ENCODE data around the gene KAZN.

Gene KAZN

DNA sequence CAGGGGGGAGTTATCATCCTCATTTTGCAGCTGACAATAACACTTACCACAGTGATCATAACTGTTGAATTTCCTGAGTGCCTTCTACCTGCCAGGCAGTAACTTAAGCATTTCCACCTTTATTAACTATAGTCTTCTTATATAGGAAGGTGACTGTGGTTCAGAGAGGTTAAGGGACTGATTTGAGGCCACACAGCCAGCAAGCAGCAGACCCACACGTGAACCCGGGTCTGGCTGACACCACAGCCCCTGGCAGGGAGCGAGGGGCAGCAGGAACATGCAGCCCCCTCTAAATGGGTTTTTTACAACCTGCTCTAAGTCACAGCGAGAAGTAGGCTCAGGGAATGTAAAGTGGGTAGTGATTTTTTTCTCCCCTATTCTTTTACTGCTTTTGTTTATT, 248.2 kb downstream of the KAZN start:
- Histone ChIP-seq H3K27me3 (ENCODE audit: control insufficient read depth, insufficient read depth, low read length) (no peaks in the 10 kb centered on the region), H3K9me3 (ENCODE audit: control insufficient read depth, low read depth, low read length) (peaks cover 9% of the 10 kb centered on the region), H3K9ac (ENCODE audit: low read length) (no peak overlapping the region), H3K4me3 (ENCODE audit: low read length) (no peak overlapping the region), H3K27ac (ENCODE audit: low read length) (no peak overlapping the region), H3K4me1 (ENCODE audit: control insufficient read depth, low read depth, low read length) (no peaks in the 10 kb centered on the region), H3K36me3 (ENCODE audit: control insufficient read depth, low read depth, low read length) (no peaks in the 10 kb centered on the region)

DNA sequence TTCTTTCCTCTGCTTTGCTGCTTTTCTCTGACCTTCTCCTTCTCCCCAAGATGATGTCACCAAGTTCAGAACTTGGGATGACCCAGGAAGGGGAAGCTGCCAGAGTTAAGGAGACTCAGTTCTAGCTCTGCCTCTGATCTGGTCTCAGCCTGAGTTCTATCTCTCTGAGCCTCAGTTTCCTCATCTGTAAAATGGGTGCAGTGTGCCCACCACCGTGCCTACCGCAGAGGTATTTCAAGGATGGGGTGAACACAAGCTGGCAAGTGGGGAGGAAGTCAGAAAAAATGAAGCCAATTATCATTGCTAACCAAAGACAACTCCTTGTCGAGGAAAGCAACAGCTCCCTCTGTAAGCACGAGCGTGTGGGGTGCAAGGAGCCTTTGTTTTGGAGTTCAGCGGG, 249.7 kb downstream of the KAZN start:
- H3K4me1 ChIP-seq (ENCODE audit: control insufficient read depth, low read depth, low read length): no peaks in the 10 kb centered on the region
- H3K4me3 ChIP-seq (ENCODE audit: low read length): no peak overlapping the region
- H3K27ac ChIP-seq (ENCODE audit: low read length): no peak overlapping the region
- no peaks in the 10 kb centered on the region for H3K9me3 ChIP-seq (ENCODE audit: control insufficient read depth, low read depth, low read length)
- H3K36me3 ChIP-seq (ENCODE audit: control insufficient read depth, low read depth, low read length): no peaks in the 10 kb centered on the region
- no peaks in the 10 kb centered on the region for H3K27me3 ChIP-seq (ENCODE audit: control insufficient read depth, insufficient read depth, low read length)
- H3K9ac ChIP-seq (ENCODE audit: low read length): no peak overlapping the region

DNA sequence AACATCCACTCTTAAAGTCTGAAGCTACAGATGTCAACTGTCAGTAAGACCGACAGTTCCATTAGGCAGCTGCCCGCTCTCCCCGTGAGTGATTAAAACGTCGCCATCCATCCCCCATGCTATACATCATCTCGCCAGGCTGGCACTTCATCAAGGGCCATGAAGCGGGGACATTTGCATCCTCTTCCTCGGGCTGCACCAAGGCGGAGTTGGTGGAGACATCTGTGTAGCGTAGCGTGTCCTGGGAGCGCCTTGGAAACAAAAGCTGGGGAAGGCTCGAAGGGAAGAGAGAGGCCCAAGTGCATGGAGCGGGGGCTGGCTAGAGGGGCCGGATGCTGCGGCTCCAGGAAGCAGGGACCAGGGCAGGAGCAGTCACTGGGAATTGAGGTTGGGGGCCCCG, 250.1 kb downstream of the KAZN start:
- Histone ChIP-seq H3K27ac (ENCODE audit: low read length) (no peak overlapping the region), H3K27me3 (ENCODE audit: control insufficient read depth, insufficient read depth, low read length) (no peaks in the 10 kb centered on the region), H3K9me3 (ENCODE audit: control insufficient read depth, low read depth, low read length) (no peaks in the 10 kb centered on the region), H3K9ac (ENCODE audit: low read length) (no peak overlapping the region), H3K4me1 (ENCODE audit: control insufficient read depth, low read depth, low read length) (no peaks in the 10 kb centered on the region), H3K4me3 (ENCODE audit: low read length) (no peak overlapping the region), H3K36me3 (ENCODE audit: control insufficient read depth, low read depth, low read length) (no peaks in the 10 kb centered on the region)

DNA sequence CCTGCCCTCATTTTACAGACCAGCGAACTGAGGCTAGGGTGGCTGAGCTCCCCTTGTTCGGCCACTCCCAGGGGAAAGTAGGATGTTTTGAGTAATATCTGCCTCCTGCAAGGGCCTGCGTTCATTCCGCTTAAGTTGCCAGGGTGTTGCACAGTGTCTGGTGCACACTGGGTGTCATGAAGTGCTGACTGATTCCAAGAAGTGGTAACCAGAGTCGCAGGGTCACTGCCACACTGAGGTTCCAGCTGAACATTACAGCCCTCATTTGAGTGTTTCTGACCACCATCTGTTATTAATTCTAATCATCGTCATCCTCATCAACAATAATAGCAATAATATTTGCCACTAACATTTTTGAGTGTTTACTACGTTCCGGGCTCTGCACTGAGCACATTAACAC, 250.6 kb downstream of the KAZN start:
- H3K27ac ChIP-seq (ENCODE audit: low read length): no peak overlapping the region
- no peak overlapping the region for H3K4me3 ChIP-seq (ENCODE audit: low read length)
- H3K27me3 ChIP-seq (ENCODE audit: control insufficient read depth, insufficient read depth, low read length): no peaks in the 10 kb centered on the region
- no peaks in the 10 kb centered on the region for H3K36me3 ChIP-seq (ENCODE audit: control insufficient read depth, low read depth, low read length)
- no peaks in the 10 kb centered on the region for H3K4me1 ChIP-seq (ENCODE audit: control insufficient read depth, low read depth, low read length)
- no peak overlapping the region for H3K9ac ChIP-seq (ENCODE audit: low read length)
- H3K9me3 ChIP-seq (ENCODE audit: control insufficient read depth, low read depth, low read length): no peaks in the 10 kb centered on the region

DNA sequence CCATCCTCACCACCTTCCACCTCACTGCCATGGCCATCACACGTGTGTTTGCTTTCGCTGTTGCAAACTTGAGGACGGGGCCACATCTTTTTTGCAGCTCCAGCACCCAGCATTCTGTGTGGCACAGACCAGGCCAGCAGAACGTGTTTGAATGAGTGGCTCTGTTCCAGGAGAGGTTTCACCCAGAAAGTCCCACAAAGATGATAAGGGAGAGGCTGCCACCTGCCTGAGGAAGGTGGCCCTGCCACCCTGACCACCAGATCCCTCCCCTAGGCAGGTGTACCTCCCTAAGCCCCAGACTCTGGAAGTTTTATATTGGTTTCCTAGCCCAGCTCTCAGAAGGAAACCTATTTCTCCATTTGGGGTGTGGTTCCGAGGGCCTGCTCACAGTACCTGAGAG, 252.1 kb downstream of the KAZN start:
- H3K27ac ChIP-seq (ENCODE audit: low read length): no peak overlapping the region
- H3K4me3 ChIP-seq (ENCODE audit: low read length): no peak overlapping the region
- H3K27me3 ChIP-seq (ENCODE audit: control insufficient read depth, insufficient read depth, low read length): no peaks in the 10 kb centered on the region
- H3K4me1 ChIP-seq (ENCODE audit: control insufficient read depth, low read depth, low read length): no peaks in the 10 kb centered on the region
- no peak overlapping the region for H3K9ac ChIP-seq (ENCODE audit: low read length)
- no peaks in the 10 kb centered on the region for H3K36me3 ChIP-seq (ENCODE audit: control insufficient read depth, low read depth, low read length)
- no peaks in the 10 kb centered on the region for H3K9me3 ChIP-seq (ENCODE audit: control insufficient read depth, low read depth, low read length)

DNA sequence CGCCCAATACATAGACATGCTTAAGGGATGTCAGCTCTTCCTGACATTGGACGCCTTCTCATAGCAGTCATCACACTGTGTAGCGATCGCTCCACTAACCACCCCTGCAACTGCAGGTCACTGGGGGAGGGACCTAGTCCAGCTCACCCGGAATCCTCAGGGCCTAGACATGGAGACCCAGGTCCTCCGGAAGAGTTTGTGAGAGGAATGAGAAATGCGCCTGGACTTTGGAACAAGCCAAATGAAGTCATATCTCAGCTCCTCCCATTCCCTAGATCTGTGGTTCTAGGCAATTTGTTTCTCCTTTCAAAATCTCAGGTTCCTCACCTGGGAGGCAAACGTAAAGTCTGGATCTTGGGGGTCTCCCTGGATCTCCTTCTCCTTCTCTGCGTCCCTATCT, 253.3 kb downstream of the KAZN start:
- Histone ChIP-seq H3K27ac (ENCODE audit: low read length) (no peak overlapping the region), H3K9ac (ENCODE audit: low read length) (no peak overlapping the region), H3K9me3 (ENCODE audit: control insufficient read depth, low read depth, low read length) (no peaks in the 10 kb centered on the region)

DNA sequence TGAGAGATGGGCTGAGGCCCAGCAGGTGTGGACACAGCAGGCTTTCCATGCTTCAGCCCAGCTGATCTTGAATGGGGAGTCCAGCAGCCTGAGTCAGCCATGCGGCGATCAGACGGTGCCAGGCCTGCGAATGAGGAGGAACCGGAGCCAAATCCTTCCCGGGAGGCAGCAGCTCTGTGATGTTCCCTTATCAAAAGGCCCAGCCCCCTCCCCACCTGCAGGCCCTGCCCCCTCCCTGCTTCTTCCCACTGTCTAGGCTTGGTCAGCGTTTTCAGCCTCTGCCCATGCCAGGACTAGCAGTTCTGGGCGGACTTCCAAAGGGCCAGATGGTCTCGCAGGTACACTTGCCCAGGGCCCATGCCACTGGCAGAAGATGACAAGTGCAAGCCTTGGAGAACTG, 253.8 kb downstream of the KAZN start:
- Histone ChIP-seq H3K9me3 (ENCODE audit: control insufficient read depth, low read depth, low read length) (no peaks in the 10 kb centered on the region), H3K4me1 (ENCODE audit: control insufficient read depth, low read depth, low read length) (no peaks in the 10 kb centered on the region), H3K4me3 (ENCODE audit: low read length) (no peak overlapping the region), H3K27me3 (ENCODE audit: control insufficient read depth, insufficient read depth, low read length) (no peaks in the 10 kb centered on the region), H3K9ac (ENCODE audit: low read length) (no peak overlapping the region), H3K36me3 (ENCODE audit: control insufficient read depth, low read depth, low read length) (no peaks in the 10 kb centered on the region), H3K27ac (ENCODE audit: low read length) (no peak overlapping the region)

More for the DNA sequence above, 253.3 kb downstream of the KAZN start:
- H3K4me3 ChIP-seq (ENCODE audit: low read length): no peak overlapping the region
- no peaks in the 10 kb centered on the region for H3K4me1 ChIP-seq (ENCODE audit: control insufficient read depth, low read depth, low read length)
- no peaks in the 10 kb centered on the region for H3K27me3 ChIP-seq (ENCODE audit: control insufficient read depth, insufficient read depth, low read length)
- H3K36me3 ChIP-seq (ENCODE audit: control insufficient read depth, low read depth, low read length): no peaks in the 10 kb centered on the region

DNA sequence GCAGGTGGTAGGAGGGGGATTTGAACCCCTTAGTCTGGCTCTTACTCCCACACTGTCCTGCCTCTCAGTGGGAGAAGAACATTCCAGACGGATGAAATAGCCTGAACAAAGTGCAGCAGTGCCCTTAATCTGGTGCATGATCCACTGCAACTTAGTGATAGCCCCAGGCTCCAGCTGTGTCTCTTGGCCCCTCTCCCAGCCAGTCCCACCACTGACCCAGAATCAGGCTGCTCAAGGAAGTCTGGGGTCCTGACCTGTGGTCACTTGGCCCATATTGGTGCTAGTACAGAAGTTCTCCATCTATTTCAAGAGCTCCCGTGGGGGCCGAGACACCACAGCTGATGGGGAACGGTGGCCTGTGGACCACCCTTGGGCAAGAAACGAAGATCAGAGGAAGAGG, 255.0 kb downstream of the KAZN start:
- Histone ChIP-seq H3K9ac (ENCODE audit: low read length) (no peak overlapping the region), H3K4me1 (ENCODE audit: control insufficient read depth, low read depth, low read length) (no peaks in the 10 kb centered on the region), H3K36me3 (ENCODE audit: control insufficient read depth, low read depth, low read length) (no peaks in the 10 kb centered on the region), H3K9me3 (ENCODE audit: control insufficient read depth, low read depth, low read length) (no peaks in the 10 kb centered on the region), H3K4me3 (ENCODE audit: low read length) (no peak overlapping the region), H3K27ac (ENCODE audit: low read length) (no peak overlapping the region), H3K27me3 (ENCODE audit: control insufficient read depth, insufficient read depth, low read length) (no peaks in the 10 kb centered on the region)

DNA sequence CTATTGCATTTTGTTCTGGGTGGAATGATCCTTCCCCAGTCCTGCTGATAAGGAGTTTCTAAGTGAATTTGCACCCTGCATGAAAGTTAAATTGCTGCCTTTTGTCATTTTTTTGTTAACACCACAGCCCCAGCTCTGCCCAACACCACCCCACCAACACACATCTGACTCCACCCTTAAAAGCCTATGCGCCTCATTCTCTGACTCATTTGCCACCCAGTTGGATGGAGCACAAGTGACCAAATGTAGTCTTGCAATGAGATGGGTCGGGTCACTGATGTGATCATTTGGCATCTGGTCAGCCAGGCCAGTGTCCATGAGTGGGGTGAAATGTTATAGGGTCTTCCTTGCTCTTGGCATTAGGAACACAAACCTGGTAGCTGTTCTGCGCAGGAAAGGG, 256.8 kb downstream of the KAZN start:
- Histone ChIP-seq H3K36me3 (ENCODE audit: control insufficient read depth, low read depth, low read length) (no peaks in the 10 kb centered on the region), H3K9me3 (ENCODE audit: control insufficient read depth, low read depth, low read length) (no peaks in the 10 kb centered on the region), H3K9ac (ENCODE audit: low read length) (no peak overlapping the region)

DNA sequence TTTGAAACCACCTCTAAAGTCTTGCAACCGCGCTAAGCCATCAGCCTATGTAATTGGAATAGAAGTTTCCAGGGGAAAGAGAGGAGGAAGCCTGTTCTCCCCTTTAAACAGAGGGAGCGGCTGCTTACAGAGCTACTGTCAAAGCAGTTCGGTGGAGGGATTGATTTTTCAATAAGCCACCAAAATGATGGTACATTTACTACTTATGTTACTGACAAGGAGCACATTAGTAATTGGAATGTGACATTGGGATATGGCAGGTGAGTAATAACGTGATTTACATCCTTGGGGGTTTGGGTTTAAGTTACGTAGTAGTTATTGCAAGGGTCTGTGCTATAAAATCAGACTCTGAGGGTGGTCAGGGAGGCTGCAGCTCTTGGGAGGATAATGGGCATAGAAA, 257.3 kb downstream of the KAZN start:
- Histone ChIP-seq H3K9me3 (ENCODE audit: control insufficient read depth, low read depth, low read length) (no peaks in the 10 kb centered on the region), H3K27ac (ENCODE audit: low read length) (no peak overlapping the region), H3K36me3 (ENCODE audit: control insufficient read depth, low read depth, low read length) (no peaks in the 10 kb centered on the region), H3K4me1 (ENCODE audit: control insufficient read depth, low read depth, low read length) (no peaks in the 10 kb centered on the region), H3K9ac (ENCODE audit: low read length) (no peak overlapping the region), H3K4me3 (ENCODE audit: low read length) (no peak overlapping the region), H3K27me3 (ENCODE audit: control insufficient read depth, insufficient read depth, low read length) (no peaks in the 10 kb centered on the region)

More for the DNA sequence above, 256.8 kb downstream of the KAZN start:
- no peak overlapping the region for H3K4me3 ChIP-seq (ENCODE audit: low read length)
- no peak overlapping the region for H3K27ac ChIP-seq (ENCODE audit: low read length)
- H3K4me1 ChIP-seq (ENCODE audit: control insufficient read depth, low read depth, low read length): no peaks in the 10 kb centered on the region
- no peaks in the 10 kb centered on the region for H3K27me3 ChIP-seq (ENCODE audit: control insufficient read depth, insufficient read depth, low read length)

DNA sequence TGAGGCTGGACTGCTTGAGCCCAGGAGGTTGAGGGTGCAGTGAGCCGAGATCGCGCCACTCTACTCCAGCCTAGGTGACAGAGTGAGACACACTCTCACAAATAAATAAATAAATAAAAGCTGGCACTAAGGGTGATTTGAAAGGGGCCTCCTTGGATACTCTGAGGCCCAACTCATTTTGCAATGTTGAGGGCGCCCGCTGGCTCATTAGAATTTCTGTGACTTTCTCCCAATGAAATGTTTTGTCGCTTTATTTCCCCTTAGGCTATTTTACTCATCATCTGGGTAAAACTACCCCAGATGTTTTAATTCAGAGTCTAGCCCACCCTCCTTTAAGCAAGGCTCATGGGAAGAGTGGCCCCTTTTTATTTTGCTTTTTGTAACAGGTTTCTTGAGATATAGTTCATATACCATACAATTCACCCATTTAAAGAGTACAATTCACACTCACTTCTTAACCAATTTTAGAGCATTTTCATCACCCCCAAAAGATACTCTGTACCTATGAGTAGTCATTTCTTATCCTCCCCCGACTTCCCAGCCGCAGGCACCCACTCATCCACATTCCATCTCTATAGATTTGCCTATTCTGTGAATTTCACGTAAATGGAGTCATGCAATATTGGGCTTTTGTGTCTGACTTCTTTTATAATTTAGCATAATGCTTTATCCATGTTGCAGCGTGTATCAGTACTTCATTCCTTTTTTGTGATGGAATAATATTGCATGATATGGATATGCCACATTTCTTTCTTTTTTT, 259.1 kb downstream of the KAZN start:
- no peaks in the 10 kb centered on the region for H3K27me3 ChIP-seq (ENCODE audit: control insufficient read depth, insufficient read depth, low read length)
- H3K4me3 ChIP-seq (ENCODE audit: low read length): no peak overlapping the region
- H3K9ac ChIP-seq (ENCODE audit: low read length): no peak overlapping the region
- H3K27ac ChIP-seq (ENCODE audit: low read length): no peak overlapping the region
- H3K36me3 ChIP-seq (ENCODE audit: control insufficient read depth, low read depth, low read length): no peaks in the 10 kb centered on the region
- peaks cover 8% of the 10 kb centered on the region for H3K4me1 ChIP-seq (ENCODE audit: control insufficient read depth, low read depth, low read length)
- H3K9me3 ChIP-seq (ENCODE audit: control insufficient read depth, low read depth, low read length): no peaks in the 10 kb centered on the region

DNA sequence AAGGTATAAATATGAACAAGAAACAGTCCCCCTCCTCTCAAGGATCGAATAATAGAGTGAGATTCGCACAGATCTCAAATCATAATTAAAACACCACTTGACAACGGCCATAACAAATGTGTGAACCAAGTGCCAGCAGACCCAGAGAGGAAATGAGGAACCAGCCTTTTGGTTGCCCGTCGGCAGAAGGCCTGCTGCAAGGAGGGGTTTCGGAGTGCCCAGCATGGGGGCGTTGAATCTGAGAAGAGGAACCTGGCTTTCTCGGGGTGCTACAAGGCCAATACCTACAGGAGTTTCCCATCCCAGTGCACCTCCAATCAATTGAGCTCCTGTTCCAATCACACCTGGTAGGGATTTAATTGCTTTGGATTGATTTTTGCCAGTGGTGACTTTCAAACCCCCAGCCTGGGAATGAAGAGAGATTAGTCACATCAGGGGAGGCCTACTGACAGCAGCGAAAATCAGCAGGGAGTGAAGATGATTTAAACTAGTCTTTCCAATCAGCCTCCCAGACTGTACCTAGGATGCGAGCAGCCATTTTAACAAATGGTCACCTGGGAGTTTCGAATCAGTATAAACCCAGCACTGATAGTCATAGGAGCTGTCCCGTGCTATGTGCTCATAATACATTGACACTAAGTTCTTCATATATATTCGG, 263.8 kb downstream of the KAZN start:
- no peak overlapping the region for H3K27ac ChIP-seq (ENCODE audit: low read length)
- no peak overlapping the region for H3K9ac ChIP-seq (ENCODE audit: low read length)
- no peaks in the 10 kb centered on the region for H3K9me3 ChIP-seq (ENCODE audit: control insufficient read depth, low read depth, low read length)
- H3K4me3 ChIP-seq (ENCODE audit: low read length): no peak overlapping the region
- H3K4me1 ChIP-seq (ENCODE audit: control insufficient read depth, low read depth, low read length): peaks cover 8% of the 10 kb centered on the region
- no peaks in the 10 kb centered on the region for H3K36me3 ChIP-seq (ENCODE audit: control insufficient read depth, low read depth, low read length)
- H3K27me3 ChIP-seq (ENCODE audit: control insufficient read depth, insufficient read depth, low read length): no peaks in the 10 kb centered on the region

Measured in iPS-18a (cell line).